WERI-Rb-1 (cell line): ENCODE measurements around the gene TRIO.

Experiments
- DNase-seq: peaks from one replicate; pipeline ENCODE4 v3.0.0-alpha.2; 2020
- H3K27ac ChIP-seq: fragments of 250-450 bp; sonication (Bioruptor Pico); 2 replicates; pipeline ENCODE4 v1.5.1; 2020; ENCODE audit warnings: mild to moderate bottlenecking, moderate library complexity
- H3K27me3 ChIP-seq: fragments of 250-450 bp; sonication (Bioruptor Pico); 2 replicates; pipeline ENCODE4 v1.5.1; 2021; ENCODE audit warnings: mild to moderate bottlenecking, low read depth, moderate library complexity; ENCODE audit not compliant: insufficient read depth, severe bottlenecking
- H3K36me3 ChIP-seq: fragments of 250-450 bp; sonication (Bioruptor Pico); 2 replicates; pipeline ENCODE4 v1.5.1; 2020; ENCODE audit warnings: mild to moderate bottlenecking, moderate library complexity
- H3K4me3 ChIP-seq: 2 replicates; pipeline ENCODE4 v1.5.1; 2011; ENCODE audit warnings: low read depth, mild to moderate bottlenecking, control low read depth, low read length
- H3K9me3 ChIP-seq: fragments of 250-450 bp; sonication (Bioruptor Pico); 2 replicates; pipeline ENCODE4 v1.5.1; 2021; ENCODE audit warnings: mild to moderate bottlenecking, moderate library complexity; ENCODE audit not compliant: severe bottlenecking
- TF ChIP-seq, protein P1 (sequence below): IDR thresholded peaks from 2 replicates; pipeline ENCODE4 v1.5.1; 2011; ENCODE audit warnings: low read depth, mild to moderate bottlenecking, control low read depth, inconsistent platforms, low read length

Gene TRIO

DNA sequence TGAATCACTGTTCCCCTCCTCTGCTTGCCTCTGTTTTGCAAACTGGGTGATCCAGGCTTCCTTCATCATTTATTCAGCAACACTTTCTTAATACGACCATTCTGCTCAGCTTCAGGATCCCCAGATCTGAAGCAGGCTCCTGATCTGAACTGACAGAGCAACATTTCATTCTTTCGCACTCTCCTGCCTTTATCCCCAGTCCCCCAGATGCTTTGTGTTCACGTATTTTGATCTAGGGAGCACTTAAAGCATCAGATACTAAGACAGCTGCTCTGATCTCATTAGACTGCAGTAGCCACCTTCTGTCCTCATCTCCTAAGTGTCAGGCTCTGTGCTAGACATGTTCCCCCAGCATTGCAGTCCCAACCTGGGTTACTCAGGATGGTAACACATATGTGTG lies 158.0 kb downstream of the TRIO start:
- Histone ChIP-seq H3K36me3 (peaks cover 7% of the 10 kb centered on the region), H3K27ac (no peak overlapping the region), H3K9me3 (no peaks in the 10 kb centered on the region), H3K4me3 (no peak overlapping the region), H3K27me3 (peaks cover 10% of the 10 kb centered on the region)
- DNase-seq, result peak; percentile 31
- TF ChIP-seq, protein P1, sequence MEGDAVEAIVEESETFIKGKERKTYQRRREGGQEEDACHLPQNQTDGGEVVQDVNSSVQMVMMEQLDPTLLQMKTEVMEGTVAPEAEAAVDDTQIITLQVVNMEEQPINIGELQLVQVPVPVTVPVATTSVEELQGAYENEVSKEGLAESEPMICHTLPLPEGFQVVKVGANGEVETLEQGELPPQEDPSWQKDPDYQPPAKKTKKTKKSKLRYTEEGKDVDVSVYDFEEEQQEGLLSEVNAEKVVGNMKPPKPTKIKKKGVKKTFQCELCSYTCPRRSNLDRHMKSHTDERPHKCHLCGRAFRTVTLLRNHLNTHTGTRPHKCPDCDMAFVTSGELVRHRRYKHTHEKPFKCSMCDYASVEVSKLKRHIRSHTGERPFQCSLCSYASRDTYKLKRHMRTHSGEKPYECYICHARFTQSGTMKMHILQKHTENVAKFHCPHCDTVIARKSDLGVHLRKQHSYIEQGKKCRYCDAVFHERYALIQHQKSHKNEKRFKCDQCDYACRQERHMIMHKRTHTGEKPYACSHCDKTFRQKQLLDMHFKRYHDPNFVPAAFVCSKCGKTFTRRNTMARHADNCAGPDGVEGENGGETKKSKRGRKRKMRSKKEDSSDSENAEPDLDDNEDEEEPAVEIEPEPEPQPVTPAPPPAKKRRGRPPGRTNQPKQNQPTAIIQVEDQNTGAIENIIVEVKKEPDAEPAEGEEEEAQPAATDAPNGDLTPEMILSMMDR, result no peak

DNA sequence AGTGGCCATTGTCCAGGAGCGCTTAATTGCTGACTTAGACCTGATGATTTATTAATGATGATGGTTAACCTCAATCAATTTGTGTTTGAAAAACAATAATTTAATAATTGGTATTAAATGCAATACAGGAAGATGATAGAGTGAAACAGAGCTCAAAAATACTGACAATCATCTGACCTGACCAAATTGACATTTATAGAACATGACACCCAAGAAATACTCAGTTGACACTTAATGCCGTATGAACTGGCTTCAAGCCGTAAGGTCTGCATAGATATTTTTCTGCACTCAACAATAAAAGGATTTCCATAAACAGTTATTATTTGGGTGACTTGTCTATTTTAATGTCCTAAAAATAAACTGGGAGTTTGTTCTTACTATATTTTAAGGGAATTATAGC lies 159.2 kb downstream of the TRIO start:
- no peak for DNase-seq
- Histone ChIP-seq H3K4me3 (no peak overlapping the region), H3K27ac (no peak overlapping the region), H3K36me3 (peaks cover 12% of the 10 kb centered on the region), H3K9me3 (no peaks in the 10 kb centered on the region), H3K27me3 (peaks cover 10% of the 10 kb centered on the region)
- TF ChIP-seq, protein P1, result no peak

DNA sequence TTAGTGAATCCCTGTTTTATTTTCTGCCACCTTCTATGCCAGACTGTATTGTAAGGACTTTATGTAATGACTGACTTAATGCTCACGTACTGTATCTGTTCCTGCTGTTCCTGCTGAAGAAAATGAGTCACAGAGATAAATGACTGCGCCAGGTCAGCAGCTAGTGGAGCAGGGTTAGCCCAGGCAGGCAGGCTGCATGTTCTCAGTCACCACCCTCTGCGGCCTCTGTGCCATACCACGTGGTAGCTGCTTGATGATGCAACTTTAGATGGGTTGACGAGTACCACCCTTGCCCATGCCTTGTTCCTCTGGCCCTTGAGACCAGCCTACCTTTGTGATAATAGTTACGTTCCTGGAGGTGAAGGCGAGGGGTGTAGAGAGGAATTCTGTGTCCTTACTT lies 161.9 kb downstream of the TRIO start:
- Histone ChIP-seq H3K27ac (no peak overlapping the region), H3K4me3 (no peak overlapping the region), H3K27me3 (peaks cover 6% of the 10 kb centered on the region), H3K9me3 (no peaks in the 10 kb centered on the region), H3K36me3 (peaks cover 12% of the 10 kb centered on the region)
- TF ChIP-seq, protein P1, result no peak
- DNase-seq, result no peak

DNA sequence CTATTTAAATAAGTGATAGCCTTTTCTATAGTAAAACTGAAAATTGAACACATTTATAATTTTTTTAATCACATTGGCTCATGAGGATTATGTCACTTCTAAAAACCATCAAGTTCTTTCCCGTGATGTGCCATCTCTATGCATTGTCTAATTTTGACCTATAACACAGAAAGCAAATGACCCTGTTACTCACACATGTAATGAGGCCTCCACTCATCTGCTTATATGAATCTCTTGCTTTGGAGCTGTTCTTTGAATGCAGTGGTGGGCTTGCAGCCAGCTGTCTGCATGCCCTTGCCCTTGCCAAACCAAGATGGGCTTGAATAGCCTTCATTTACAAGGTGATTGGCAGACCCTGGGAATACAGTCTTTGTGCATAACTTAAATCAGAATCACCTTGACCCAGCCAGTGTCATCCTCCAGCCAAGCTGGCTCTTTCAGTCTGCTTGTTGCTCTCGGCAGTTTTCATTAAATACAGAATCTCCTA lies 163.2 kb downstream of the TRIO start:
- H3K4me3 ChIP-seq, result no peak overlapping the region
- TF ChIP-seq, protein P1, result no peak
- no peak overlapping the region for H3K27ac ChIP-seq
- no peak for DNase-seq
- H3K9me3 ChIP-seq, result no peaks in the 10 kb centered on the region
- H3K27me3 ChIP-seq, result peaks cover 6% of the 10 kb centered on the region
- H3K36me3 ChIP-seq, result peaks cover 12% of the 10 kb centered on the region

DNA sequence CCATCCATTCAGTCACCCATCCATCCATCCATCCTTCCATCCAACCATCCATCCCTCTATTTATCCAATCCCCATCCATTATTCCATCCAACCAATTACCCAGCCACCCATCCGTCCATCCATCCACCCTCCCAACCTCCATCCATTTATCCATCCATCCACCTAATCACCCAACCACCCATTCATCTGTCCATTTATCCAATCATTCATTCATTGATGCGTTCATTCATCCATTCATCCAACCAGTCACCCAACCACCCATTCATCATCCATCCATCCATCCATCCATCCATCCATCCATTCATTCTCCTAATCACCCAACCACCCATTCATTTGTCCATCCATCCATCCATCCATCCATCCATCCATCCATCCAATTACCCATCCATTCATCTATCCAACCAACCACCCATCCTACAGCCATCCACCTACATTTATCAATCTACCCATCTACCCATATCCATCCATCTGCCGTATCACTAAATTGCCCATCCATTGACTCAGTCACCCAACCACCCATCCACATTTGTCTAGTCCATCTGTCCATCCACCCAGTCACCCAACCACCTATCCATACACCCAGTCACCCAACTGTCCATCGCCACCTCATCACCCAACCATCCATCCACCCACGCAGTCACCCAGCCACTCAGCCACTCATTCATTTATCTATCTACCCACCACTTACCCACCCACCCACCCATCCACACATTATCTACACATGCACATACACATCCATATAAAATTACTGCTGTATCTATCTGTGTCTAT lies 165.4 kb downstream of the TRIO start:
- Histone ChIP-seq H3K36me3 (peaks cover 12% of the 10 kb centered on the region), H3K27me3 (no peaks in the 10 kb centered on the region), H3K27ac (no peak overlapping the region), H3K4me3 (no peak overlapping the region), H3K9me3 (no peaks in the 10 kb centered on the region)
- TF ChIP-seq, protein P1, result no peak
- no peak for DNase-seq

DNA sequence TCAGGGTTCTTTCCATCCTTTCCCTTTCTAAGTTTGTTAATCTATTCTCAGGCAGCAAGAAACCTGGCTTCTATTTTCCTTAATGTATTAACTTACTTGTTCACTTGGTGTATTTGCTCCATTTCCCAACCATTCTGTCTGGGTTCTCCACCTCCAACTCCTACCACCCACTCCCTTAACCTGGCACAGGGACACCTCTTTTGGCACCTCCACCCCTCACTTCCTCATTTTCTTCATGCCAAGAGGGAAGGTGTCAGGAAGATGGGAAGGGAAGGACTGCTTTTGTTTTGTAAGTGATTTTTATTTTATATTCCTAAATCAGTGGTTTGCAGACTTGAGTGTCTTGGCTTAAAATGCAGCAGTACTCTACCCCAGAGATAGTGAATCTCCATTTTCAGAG lies 166.1 kb downstream of the TRIO start:
- TF ChIP-seq, protein P1, result no peak
- Histone ChIP-seq H3K27ac (no peak overlapping the region), H3K9me3 (no peaks in the 10 kb centered on the region), H3K27me3 (no peaks in the 10 kb centered on the region), H3K36me3 (peaks cover 12% of the 10 kb centered on the region), H3K4me3 (no peak overlapping the region)
- no peak for DNase-seq
